ENCODE data around the gene SURF4. TPM values are rescaled to one million over a fixed set of nuclear protein-coding genes. Genes with fewer than 3 reads are reported as not detected.

The SURF4 gene
- polyA plus RNA-seq, 3 donors: 61.4 to 175 (median 157) TPM

- Mint-ChIP-seq H3K9me3 (no peaks in the 10 kb centered on the region), H3K27me3 (ENCODE audit: low read depth in 3 of 3) (peaks cover 0 to 18% (median 10%) of the 10 kb centered on the region in 3 donors), H3K4me1 (no peaks in the 10 kb centered on the region), H3K27ac (no peak overlapping the region), H3K36me3 (no peaks in the 10 kb centered on the region), H3K4me3 (no peak overlapping the region)
- no peaks in the 10 kb centered on the region for H3K79me2 ChIP-seq (ENCODE audit: insufficient read depth, low read length)
- TF ChIP-seq CTCF (IDR thresholded peaks at IDR 0.05): no peak
- no peak overlapping the region for H3K27ac ChIP-seq (ENCODE audit: low read depth in 1 of 2, low read length in 2 of 2)
- DNase-seq: no peak
- intact Hi-C loops (cut with micrococcal nuclease): no loop called here
- H3K4me1 ChIP-seq (ENCODE audit: control insufficient read depth in 1 of 2, insufficient read depth in 2 of 2, low read length in 2 of 2): no peaks in the 10 kb centered on the region
- H3K4me2 ChIP-seq (replicated peaks; ENCODE audit: extremely low read depth, low read length, poor library complexity, severe bottlenecking): no peak overlapping the region
- H4K20me1 ChIP-seq (ENCODE audit: insufficient read depth, low read length): peaks cover 2% of the 10 kb centered on the region
- H3K9ac ChIP-seq (ENCODE audit: insufficient read depth, low read length, poor library complexity, severe bottlenecking): no peak overlapping the region
- H3K27me3 ChIP-seq (ENCODE audit: control insufficient read depth in 2 of 2, insufficient read depth in 2 of 2, low read length in 2 of 2): no peaks in the 10 kb centered on the region
- 81% methylated on average over 6 of the region's 9 CpGs for WGBS (ENCODE audit: insufficient coverage)
- peaks cover 0 to under 1% of the 10 kb centered on the region in 2 donors for H3K36me3 ChIP-seq (replicated peaks in 1 of 2; ENCODE audit: control insufficient read depth in 1 of 2, insufficient read depth in 2 of 2, low read length in 2 of 2)
- H3K9me3 ChIP-seq (replicated peaks in 1 of 2; ENCODE audit: control insufficient read depth in 1 of 2, insufficient read depth in 1 of 2, low read length in 2 of 2): no peaks in the 10 kb centered on the region
- H3K4me3 ChIP-seq (replicated peaks in 1 of 3; ENCODE audit: low read depth in 2 of 3, low read length in 3 of 3): no peak overlapping the region
- no peak overlapping the region for H2AFZ ChIP-seq (ENCODE audit: insufficient read depth, low read depth, low read length, poor library complexity, severe bottlenecking)
Observed at GRCh38 chr9:133397895-133398294, 22.0 kb upstream of the SURF4 start.

GRCh38 chr9:133397370-133397769 is 21.5 kb upstream of the SURF4 start:
- H3K9me3 Mint-ChIP-seq: no peaks in the 10 kb centered on the region
- no peak overlapping the region for H3K27ac Mint-ChIP-seq
- Histone ChIP-seq H3K79me2 (ENCODE audit: insufficient read depth, low read length) (no peaks in the 10 kb centered on the region), H2AFZ (ENCODE audit: insufficient read depth, low read depth, low read length, poor library complexity, severe bottlenecking) (no peak overlapping the region), H3K36me3 (replicated peaks in 1 of 2; ENCODE audit: control insufficient read depth in 1 of 2, insufficient read depth in 2 of 2, low read length in 2 of 2) (no peaks in the 10 kb centered on the region), H3K4me1 (ENCODE audit: control insufficient read depth in 1 of 2, insufficient read depth in 2 of 2, low read length in 2 of 2) (no peaks in the 10 kb centered on the region), H3K9me3 (replicated peaks in 1 of 2; ENCODE audit: control insufficient read depth in 1 of 2, insufficient read depth in 1 of 2, low read length in 2 of 2) (no peaks in the 10 kb centered on the region), H3K27ac (ENCODE audit: low read depth in 1 of 2, low read length in 2 of 2) (no peak overlapping the region), H3K9ac (ENCODE audit: insufficient read depth, low read length, poor library complexity, severe bottlenecking) (no peak overlapping the region), H3K4me3 (replicated peaks in 1 of 3; ENCODE audit: low read depth in 2 of 3, low read length in 3 of 3) (no peak overlapping the region), H3K4me2 (replicated peaks; ENCODE audit: extremely low read depth, low read length, poor library complexity, severe bottlenecking) (no peak overlapping the region), H4K20me1 (ENCODE audit: insufficient read depth, low read length) (no peaks in the 10 kb centered on the region), H3K27me3 (ENCODE audit: control insufficient read depth in 2 of 2, insufficient read depth in 2 of 2, low read length in 2 of 2) (no peaks in the 10 kb centered on the region)
- no peak for TF ChIP-seq CTCF (IDR thresholded peaks at IDR 0.05)
- no peaks in the 10 kb centered on the region for H3K4me1 Mint-ChIP-seq
- peaks cover 0 to 18% (median 10%) of the 10 kb centered on the region in 3 donors for H3K27me3 Mint-ChIP-seq (ENCODE audit: low read depth in 3 of 3)
- WGBS (ENCODE audit: insufficient coverage): 83% methylated on average over 5 of the region's 6 CpGs
- no peaks in the 10 kb centered on the region for H3K36me3 Mint-ChIP-seq
- H3K4me3 Mint-ChIP-seq: no peak overlapping the region
- DNase-seq: no peak
- intact Hi-C loops (cut with micrococcal nuclease): no loop called here

Measured in CD14-positive monocyte (primary cell).